ENCODE measurements around the gene RNF220. TPM values are rescaled to one million over a fixed set of nuclear protein-coding genes. Genes with fewer than 3 reads are reported as not detected.
A peak's percentile ranks its signal among the peaks of the same experiment; 100 is the strongest.

RNF220 gene
- total and polyA plus RNA-seq, 8 donors: 50.8 to 108 (median 91.3) TPM

DNA sequence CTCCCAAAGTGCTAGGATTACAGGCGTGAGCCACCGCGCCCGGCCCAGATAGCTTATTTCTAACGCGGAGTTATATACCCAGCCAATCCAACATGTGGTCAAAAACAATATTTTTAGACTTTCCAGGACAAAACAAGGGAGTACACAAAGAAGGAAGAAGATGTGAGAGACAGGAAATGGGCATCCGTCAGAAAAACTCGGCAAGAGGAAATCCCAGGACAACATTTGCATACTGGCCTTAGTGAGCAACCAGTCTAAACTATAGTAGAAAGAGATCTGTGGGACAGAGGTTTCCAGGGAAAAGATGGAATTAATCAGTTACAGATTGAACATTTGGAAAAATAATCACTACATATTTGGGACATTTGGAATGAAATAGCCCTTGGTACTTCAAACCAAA lies 280.8 kb downstream of the RNF220 start:
- H3K27me3 ChIP-seq: no peaks in the 10 kb centered on the region
- no peak for ATAC-seq
- H3K4me1 ChIP-seq: peaks cover 0 to 26% of the 10 kb centered on the region in 2 donors
- H3K27ac ChIP-seq: no peak overlapping the region
- intact Hi-C loops (cut with DNase I): no loop called here
- no peaks in the 10 kb centered on the region for H3K36me3 ChIP-seq
- H3K4me3 ChIP-seq: no peak overlapping the region
- peak in 1 of 4 donors; percentile 4 for DNase-seq
- TF ChIP-seq, protein P1, sequence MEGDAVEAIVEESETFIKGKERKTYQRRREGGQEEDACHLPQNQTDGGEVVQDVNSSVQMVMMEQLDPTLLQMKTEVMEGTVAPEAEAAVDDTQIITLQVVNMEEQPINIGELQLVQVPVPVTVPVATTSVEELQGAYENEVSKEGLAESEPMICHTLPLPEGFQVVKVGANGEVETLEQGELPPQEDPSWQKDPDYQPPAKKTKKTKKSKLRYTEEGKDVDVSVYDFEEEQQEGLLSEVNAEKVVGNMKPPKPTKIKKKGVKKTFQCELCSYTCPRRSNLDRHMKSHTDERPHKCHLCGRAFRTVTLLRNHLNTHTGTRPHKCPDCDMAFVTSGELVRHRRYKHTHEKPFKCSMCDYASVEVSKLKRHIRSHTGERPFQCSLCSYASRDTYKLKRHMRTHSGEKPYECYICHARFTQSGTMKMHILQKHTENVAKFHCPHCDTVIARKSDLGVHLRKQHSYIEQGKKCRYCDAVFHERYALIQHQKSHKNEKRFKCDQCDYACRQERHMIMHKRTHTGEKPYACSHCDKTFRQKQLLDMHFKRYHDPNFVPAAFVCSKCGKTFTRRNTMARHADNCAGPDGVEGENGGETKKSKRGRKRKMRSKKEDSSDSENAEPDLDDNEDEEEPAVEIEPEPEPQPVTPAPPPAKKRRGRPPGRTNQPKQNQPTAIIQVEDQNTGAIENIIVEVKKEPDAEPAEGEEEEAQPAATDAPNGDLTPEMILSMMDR (IDR thresholded peaks at IDR 0.05): no peak
- H3K9me3 ChIP-seq: no peaks in the 10 kb centered on the region

GRCh38 chr1:44688760-44689446 lies 283.8 kb downstream of the RNF220 start:
- Histone ChIP-seq H3K36me3 (no peaks in the 10 kb centered on the region), H3K27me3 (no peaks in the 10 kb centered on the region), H3K9me3 (no peaks in the 10 kb centered on the region), H3K27ac (peak overlapping the region in 1 of 2 donors; percentile 30), H3K4me3 (no peak overlapping the region), H3K4me1 (peaks cover 0 to 17% of the 10 kb centered on the region in 2 donors)
- intact Hi-C loops (cut with DNase I): no loop called here
- ATAC-seq (peak; percentile 82), DNase-seq (peak in 1 of 4 donors; percentile 40)
- TF ChIP-seq, protein P1 (IDR thresholded peaks at IDR 0.05): no peak

- Histone ChIP-seq H3K27me3 (no peaks in the 10 kb centered on the region), H3K4me3 (no peak overlapping the region), H3K27ac (peak overlapping the region in 1 of 2 donors; percentile 30), H3K36me3 (no peaks in the 10 kb centered on the region), H3K9me3 (no peaks in the 10 kb centered on the region), H3K4me1 (peaks cover 0 to 14% of the 10 kb centered on the region in 2 donors)
- no peak for DNase-seq
- ATAC-seq: no peak
- TF ChIP-seq, protein P1 (IDR thresholded peaks at IDR 0.05): no peak
- intact Hi-C loops (cut with DNase I): no loop called here
Observed at GRCh38 chr1:44689447-44689765, 284.4 kb downstream of the RNF220 start.

DNA sequence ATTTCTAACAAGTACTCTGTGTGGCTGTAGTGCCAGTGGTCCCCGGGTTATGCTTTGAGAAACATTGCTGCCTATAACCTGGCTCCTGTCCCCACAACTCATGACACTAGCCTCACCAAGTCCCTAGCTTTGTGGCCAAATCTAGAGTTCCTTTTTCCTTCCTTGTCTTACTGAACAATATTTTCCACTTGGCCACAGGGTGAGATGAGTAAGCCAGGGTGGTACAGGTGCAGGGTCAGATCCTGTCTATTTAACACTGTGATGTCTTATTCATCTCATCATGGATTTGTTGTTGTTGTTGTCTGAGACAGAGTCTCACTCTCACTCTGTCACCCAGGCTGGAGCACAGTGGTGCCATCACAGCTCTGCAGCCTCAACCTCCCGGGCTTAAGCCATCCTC lies 288.1 kb downstream of the RNF220 start:
- Histone ChIP-seq H3K27ac (no peak overlapping the region), H3K4me1 (peaks cover 0 to 7% of the 10 kb centered on the region in 2 donors), H3K9me3 (no peaks in the 10 kb centered on the region), H3K4me3 (no peak overlapping the region), H3K27me3 (no peaks in the 10 kb centered on the region), H3K36me3 (no peaks in the 10 kb centered on the region)
- TF ChIP-seq, protein P1 (IDR thresholded peaks at IDR 0.05): no peak
- peak in 1 of 4 donors; percentile 17 for DNase-seq
- no peak for ATAC-seq
- intact Hi-C loops (cut with DNase I): no loop called here

GRCh38 chr1:44693900-44694299 lies 288.8 kb downstream of the RNF220 start:
- H3K36me3 ChIP-seq: no peaks in the 10 kb centered on the region
- H3K4me3 ChIP-seq: no peak overlapping the region
- intact Hi-C loops (cut with DNase I): no loop called here
- TF ChIP-seq, protein P1 (IDR thresholded peaks at IDR 0.05): no peak
- ATAC-seq (no peak), DNase-seq (no peak)
- H3K9me3 ChIP-seq: no peaks in the 10 kb centered on the region
- peaks cover 0 to 7% of the 10 kb centered on the region in 2 donors for H3K4me1 ChIP-seq
- H3K27me3 ChIP-seq: no peaks in the 10 kb centered on the region
- H3K27ac ChIP-seq: no peak overlapping the region
